ENCODE measurements around the gene KIAA0232.
A peak's percentile ranks its signal among the peaks of the same experiment; 100 is the strongest.
"Not testable (repeated sequence)": the region's sequence is repeated elsewhere in the genome, so short reads cannot be mapped to it uniquely, and the experiment has no call there.

KIAA0232 gene

GRCh38 chr4:6910960-6911874 is 128.7 kb downstream of the KIAA0232 start:
- TF ChIP-seq MAX (IDR thresholded peaks at IDR 0.05; ENCODE audit: low read depth, low read length) (no peak), POLR2A (IDR thresholded peaks at IDR 0.05; ENCODE audit: extremely low read depth, insufficient read length) (no peak), MYC (IDR thresholded peaks at IDR 0.05; ENCODE audit: low read depth, low read length) (no peak)
- TF ChIP-seq, protein P1, sequence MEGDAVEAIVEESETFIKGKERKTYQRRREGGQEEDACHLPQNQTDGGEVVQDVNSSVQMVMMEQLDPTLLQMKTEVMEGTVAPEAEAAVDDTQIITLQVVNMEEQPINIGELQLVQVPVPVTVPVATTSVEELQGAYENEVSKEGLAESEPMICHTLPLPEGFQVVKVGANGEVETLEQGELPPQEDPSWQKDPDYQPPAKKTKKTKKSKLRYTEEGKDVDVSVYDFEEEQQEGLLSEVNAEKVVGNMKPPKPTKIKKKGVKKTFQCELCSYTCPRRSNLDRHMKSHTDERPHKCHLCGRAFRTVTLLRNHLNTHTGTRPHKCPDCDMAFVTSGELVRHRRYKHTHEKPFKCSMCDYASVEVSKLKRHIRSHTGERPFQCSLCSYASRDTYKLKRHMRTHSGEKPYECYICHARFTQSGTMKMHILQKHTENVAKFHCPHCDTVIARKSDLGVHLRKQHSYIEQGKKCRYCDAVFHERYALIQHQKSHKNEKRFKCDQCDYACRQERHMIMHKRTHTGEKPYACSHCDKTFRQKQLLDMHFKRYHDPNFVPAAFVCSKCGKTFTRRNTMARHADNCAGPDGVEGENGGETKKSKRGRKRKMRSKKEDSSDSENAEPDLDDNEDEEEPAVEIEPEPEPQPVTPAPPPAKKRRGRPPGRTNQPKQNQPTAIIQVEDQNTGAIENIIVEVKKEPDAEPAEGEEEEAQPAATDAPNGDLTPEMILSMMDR (IDR thresholded peaks at IDR 0.05; ENCODE audit: low read depth, low read length) = no peak
- no peak for DNase-seq (ENCODE audit: low read depth)
- H3K4me3 ChIP-seq (ENCODE audit: low read depth, low read length) = peak overlapping the region; percentile 70

DNA sequence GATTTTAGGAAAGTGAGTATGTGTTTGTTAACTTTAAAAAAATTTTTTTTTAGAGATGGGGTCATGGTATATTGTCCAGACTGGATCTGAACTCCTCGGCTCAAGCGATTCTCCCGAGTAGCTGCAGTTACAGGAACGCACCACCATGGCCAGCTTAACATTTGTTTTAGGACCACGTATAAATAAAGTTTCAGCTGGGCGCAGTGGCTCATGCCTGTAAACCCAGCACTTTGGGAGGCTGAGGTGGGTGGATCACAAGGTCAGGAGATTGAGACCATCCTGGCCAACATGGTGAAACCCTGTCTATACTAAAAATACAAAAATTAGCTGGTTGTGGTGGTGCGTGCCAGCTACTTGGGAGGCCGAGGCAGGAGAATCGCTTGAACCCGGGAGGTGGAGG is 129.4 kb downstream of the KIAA0232 start:
- H3K4me3 ChIP-seq (ENCODE audit: low read depth, low read length); DNase-seq (ENCODE audit: low read depth): not testable (repeated sequence)

DNA sequence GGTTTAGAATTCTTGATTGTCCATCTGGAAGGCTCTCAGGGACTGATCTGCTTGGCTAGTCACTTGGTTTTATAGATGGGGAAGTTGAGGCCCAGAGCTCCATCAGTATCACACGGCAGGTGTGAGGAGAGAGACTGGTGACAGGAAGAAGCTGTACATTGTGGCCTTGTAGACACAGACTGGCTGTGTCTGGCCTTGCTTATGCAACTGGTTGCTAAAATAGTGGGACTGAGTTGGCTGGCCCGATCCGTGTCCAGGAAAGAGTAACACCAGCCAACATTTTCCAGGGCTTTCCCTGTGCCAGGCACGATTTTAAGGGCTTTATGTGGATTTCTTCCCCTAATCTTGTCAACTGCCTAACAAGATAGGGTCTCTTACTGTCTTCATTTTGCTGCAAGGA is 129.9 kb downstream of the KIAA0232 start:
- TF ChIP-seq POLR2A (IDR thresholded peaks at IDR 0.05; ENCODE audit: extremely low read depth, insufficient read length) (no peak), MAX (IDR thresholded peaks at IDR 0.05; ENCODE audit: low read depth, low read length) (no peak), MYC (IDR thresholded peaks at IDR 0.05; ENCODE audit: low read depth, low read length) (no peak)
- TF ChIP-seq, protein P1 (IDR thresholded peaks at IDR 0.05; ENCODE audit: low read depth, low read length) = no peak
- H3K4me3 ChIP-seq (ENCODE audit: low read depth, low read length) = no peak overlapping the region
- DNase-seq (ENCODE audit: low read depth) = peak; percentile 54

GRCh38 chr4:6913350-6913905 is 130.9 kb downstream of the KIAA0232 start:
- TF ChIP-seq MYC (IDR thresholded peaks at IDR 0.05; ENCODE audit: low read depth, low read length) = no peak
- TF ChIP-seq POLR2A (IDR thresholded peaks at IDR 0.05; ENCODE audit: extremely low read depth, insufficient read length) = no peak
- no peak for TF ChIP-seq MAX (IDR thresholded peaks at IDR 0.05; ENCODE audit: low read depth, low read length)
- no peak overlapping the region for H3K4me3 ChIP-seq (ENCODE audit: low read depth, low read length)
- no peak for DNase-seq (ENCODE audit: low read depth)

GRCh38 chr4:6914448-6914847 is 131.9 kb downstream of the KIAA0232 start:
- H3K4me3 ChIP-seq (ENCODE audit: low read depth, low read length) = no peak overlapping the region
- TF ChIP-seq MAX (IDR thresholded peaks at IDR 0.05; ENCODE audit: low read depth, low read length) = no peak
- TF ChIP-seq, protein P1 (IDR thresholded peaks at IDR 0.05; ENCODE audit: low read depth, low read length) = no peak
- no peak for TF ChIP-seq POLR2A (IDR thresholded peaks at IDR 0.05; ENCODE audit: extremely low read depth, insufficient read length)
- TF ChIP-seq MYC (IDR thresholded peaks at IDR 0.05; ENCODE audit: low read depth, low read length) = no peak

GRCh38 chr4:6915041-6916005 is 132.8 kb downstream of the KIAA0232 start:
- H3K4me3 ChIP-seq (ENCODE audit: low read depth, low read length) = no peak overlapping the region
- DNase-seq (ENCODE audit: low read depth) = no peak
- TF ChIP-seq MAX (IDR thresholded peaks at IDR 0.05; ENCODE audit: low read depth, low read length) (no peak), MYC (IDR thresholded peaks at IDR 0.05; ENCODE audit: low read depth, low read length) (no peak), POLR2A (IDR thresholded peaks at IDR 0.05; ENCODE audit: extremely low read depth, insufficient read length) (no peak)
- TF ChIP-seq, protein P1 (IDR thresholded peaks at IDR 0.05; ENCODE audit: low read depth, low read length) = no peak

More at GRCh38 chr4:6914448-6914847, 131.9 kb downstream of the KIAA0232 start:
- DNase-seq (ENCODE audit: low read depth) = no peak

Measured in NB4 (cell line).